Esophagus muscularis mucosa (tissue), 3 donors: ENCODE measurements around the gene SLAMF8.

Experiments
- EP300 ChIP-seq: sonication (generic); formaldehyde crosslinking; IDR thresholded peaks from one replicate; pipeline ENCODE4 v1.6.1; 2017; ENCODE audit warnings: antibody characterized with exemption
- TF ChIP-seq, protein P1 (sequence below), 3 experiments: fragments of 200-600 bp in 2 of 3; fragments of 450-650 bp in 1 of 3; sonication (generic) in 2 of 3; IDR thresholded peaks; one replicate each; pipeline ENCODE4 v1.5.1; 2017 to 2019; ENCODE audit warnings: antibody characterized with exemption in 3 of 3, mild to moderate bottlenecking in 2 of 3, moderate library complexity in 1 of 3

- TF ChIP-seq, protein P1, sequence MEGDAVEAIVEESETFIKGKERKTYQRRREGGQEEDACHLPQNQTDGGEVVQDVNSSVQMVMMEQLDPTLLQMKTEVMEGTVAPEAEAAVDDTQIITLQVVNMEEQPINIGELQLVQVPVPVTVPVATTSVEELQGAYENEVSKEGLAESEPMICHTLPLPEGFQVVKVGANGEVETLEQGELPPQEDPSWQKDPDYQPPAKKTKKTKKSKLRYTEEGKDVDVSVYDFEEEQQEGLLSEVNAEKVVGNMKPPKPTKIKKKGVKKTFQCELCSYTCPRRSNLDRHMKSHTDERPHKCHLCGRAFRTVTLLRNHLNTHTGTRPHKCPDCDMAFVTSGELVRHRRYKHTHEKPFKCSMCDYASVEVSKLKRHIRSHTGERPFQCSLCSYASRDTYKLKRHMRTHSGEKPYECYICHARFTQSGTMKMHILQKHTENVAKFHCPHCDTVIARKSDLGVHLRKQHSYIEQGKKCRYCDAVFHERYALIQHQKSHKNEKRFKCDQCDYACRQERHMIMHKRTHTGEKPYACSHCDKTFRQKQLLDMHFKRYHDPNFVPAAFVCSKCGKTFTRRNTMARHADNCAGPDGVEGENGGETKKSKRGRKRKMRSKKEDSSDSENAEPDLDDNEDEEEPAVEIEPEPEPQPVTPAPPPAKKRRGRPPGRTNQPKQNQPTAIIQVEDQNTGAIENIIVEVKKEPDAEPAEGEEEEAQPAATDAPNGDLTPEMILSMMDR (IDR thresholded peaks at IDR 0.05) = no peak
- TF ChIP-seq EP300 = no peak
Observed at GRCh38 chr1:159828581-159829272, 2.1 kb downstream of the SLAMF8 start.
